Measurements from ENCODE around the gene DOK1. TPM values are rescaled to one million over a fixed set of nuclear protein-coding genes. Genes with fewer than 3 reads are reported as not detected.
A peak's percentile ranks its signal among the peaks of the same experiment; 100 is the strongest.

Gene DOK1
- total RNA-seq, 1 experiment from 2014 or later = 13.6 TPM

DNA sequence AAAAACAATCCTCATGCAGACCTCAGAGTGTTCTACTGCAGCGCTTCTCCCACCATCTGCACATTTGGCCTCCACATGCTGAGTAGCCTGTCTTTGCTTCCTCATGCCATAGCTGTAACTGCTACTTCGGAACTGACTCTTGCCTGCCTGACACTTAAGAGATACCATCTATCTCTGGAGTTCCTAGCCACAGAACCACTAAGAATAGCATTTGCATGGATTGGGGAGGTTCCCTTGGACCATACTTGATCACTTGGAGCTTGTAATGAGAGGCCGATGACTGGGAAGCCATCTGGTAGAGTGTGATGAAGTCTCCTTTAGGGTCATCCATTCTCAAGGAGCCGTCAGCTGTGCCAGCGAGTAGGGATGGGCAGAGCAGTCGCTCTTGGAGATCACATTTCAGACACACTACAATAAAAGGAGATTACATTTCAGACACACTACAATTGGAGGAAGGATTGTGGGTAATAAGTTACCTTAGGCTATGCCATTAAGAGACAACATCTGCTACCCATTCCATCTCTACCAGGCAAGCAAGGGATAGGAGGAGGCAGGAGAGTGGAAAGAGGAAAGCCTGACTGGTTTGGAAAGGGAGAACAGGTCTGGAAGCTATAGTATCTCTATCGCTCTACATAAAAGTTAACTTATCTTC is 21.8 kb downstream of the DOK1 start:
- peak in 1 of 2 experiments; percentile 42 for DNase-seq (ENCODE audit: low read depth in 1 of 2, low spot score in 2 of 2)
- Histone ChIP-seq H3K9me3 (replicated peaks) (no peaks in the 10 kb centered on the region), H3K36me3 (no peaks in the 10 kb centered on the region), H3K4me1 (replicated peaks) (peaks cover 27% of the 10 kb centered on the region), H3K27me3 (replicated peaks) (no peaks in the 10 kb centered on the region), H3K4me3 (no peak overlapping the region), H3K27ac (no peak overlapping the region)

- no peaks in the 10 kb centered on the region for H3K27me3 ChIP-seq (replicated peaks)
- no peaks in the 10 kb centered on the region for H3K36me3 ChIP-seq
- H3K4me3 ChIP-seq = no peak overlapping the region
- no peaks in the 10 kb centered on the region for H3K9me3 ChIP-seq (replicated peaks)
- no peak for DNase-seq (ENCODE audit: low read depth in 1 of 2, low spot score in 2 of 2)
- no peak overlapping the region for H3K27ac ChIP-seq
- H3K4me1 ChIP-seq (replicated peaks) = peaks cover 27% of the 10 kb centered on the region
These were observed 22.3 kb downstream of the DOK1 start for GRCh38 chr2:74576863-74577229.

GRCh38 chr2:74577448-74577847 is 22.9 kb downstream of the DOK1 start:
- Histone ChIP-seq H3K27ac (no peak overlapping the region), H3K4me3 (no peak overlapping the region), H3K27me3 (replicated peaks) (no peaks in the 10 kb centered on the region), H3K4me1 (replicated peaks) (peaks cover 27% of the 10 kb centered on the region), H3K9me3 (replicated peaks) (no peaks in the 10 kb centered on the region), H3K36me3 (no peaks in the 10 kb centered on the region)
- no peak for DNase-seq (ENCODE audit: low read depth in 1 of 2, low spot score in 2 of 2)

DNA sequence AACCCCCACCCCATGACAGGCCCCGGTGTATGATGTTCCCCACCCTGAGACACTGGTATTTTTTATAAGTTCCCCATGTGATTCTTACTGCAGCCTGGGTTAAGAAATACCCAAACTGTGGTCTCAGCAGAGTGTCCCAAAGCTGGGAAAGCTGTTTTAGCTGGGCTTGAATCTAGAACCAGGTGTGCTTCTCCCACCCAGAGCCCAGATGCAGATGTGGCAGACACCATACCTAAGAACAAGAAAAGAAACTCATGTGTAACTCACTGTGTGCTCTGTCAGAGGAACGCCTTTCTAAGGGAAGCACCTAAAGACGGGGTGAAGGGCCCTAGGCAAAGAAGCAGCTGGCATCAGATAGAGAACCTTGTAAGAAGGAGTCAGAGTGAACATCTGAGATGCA is 23.9 kb downstream of the DOK1 start:
- Histone ChIP-seq H3K4me3 (no peak overlapping the region), H3K9me3 (replicated peaks) (no peaks in the 10 kb centered on the region), H3K27ac (no peak overlapping the region), H3K36me3 (no peaks in the 10 kb centered on the region), H3K4me1 (replicated peaks) (peaks cover 32% of the 10 kb centered on the region), H3K27me3 (replicated peaks) (no peaks in the 10 kb centered on the region)
- DNase-seq (ENCODE audit: low read depth in 1 of 2, low spot score in 2 of 2) = no peak

GRCh38 chr2:74581463-74581862 is 26.9 kb downstream of the DOK1 start:
- DNase-seq (ENCODE audit: low read depth in 1 of 2, low spot score in 2 of 2) = no peak
- Histone ChIP-seq H3K4me1 (replicated peaks) (peaks cover 28% of the 10 kb centered on the region), H3K36me3 (no peaks in the 10 kb centered on the region), H3K4me3 (no peak overlapping the region), H3K27ac (no peak overlapping the region), H3K27me3 (replicated peaks) (no peaks in the 10 kb centered on the region), H3K9me3 (replicated peaks) (no peaks in the 10 kb centered on the region)

GRCh38 chr2:74582184-74582583 is 27.7 kb downstream of the DOK1 start:
- DNase-seq (ENCODE audit: low read depth in 1 of 2, low spot score in 2 of 2) = no peak
- H3K27me3 ChIP-seq (replicated peaks) = no peaks in the 10 kb centered on the region
- H3K36me3 ChIP-seq = no peaks in the 10 kb centered on the region
- no peak overlapping the region for H3K4me3 ChIP-seq
- H3K9me3 ChIP-seq (replicated peaks) = no peaks in the 10 kb centered on the region
- no peak overlapping the region for H3K27ac ChIP-seq
- peaks cover 21% of the 10 kb centered on the region for H3K4me1 ChIP-seq (replicated peaks)

DNA sequence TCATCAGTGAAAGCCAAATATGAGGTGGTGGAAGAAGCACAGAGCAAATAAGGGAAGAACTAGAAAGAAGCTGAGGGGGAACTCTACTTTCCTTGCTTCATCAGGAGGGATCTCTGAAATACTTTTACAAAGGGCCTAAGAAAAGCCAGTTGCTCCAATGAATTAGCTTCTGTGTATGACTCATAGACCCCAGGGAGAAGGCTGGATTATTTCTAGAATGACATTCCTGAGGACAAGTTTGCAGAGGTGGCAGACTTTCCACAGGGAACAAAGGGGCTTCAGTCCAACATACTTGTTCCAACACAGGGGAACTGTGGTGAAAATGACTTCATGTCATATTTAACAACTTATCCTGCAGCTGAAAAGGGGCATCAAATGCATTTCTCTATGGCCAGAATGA is 29.0 kb downstream of the DOK1 start:
- Histone ChIP-seq H3K27ac (peak overlapping the region; percentile 38), H3K4me3 (no peak overlapping the region), H3K27me3 (replicated peaks) (no peaks in the 10 kb centered on the region), H3K9me3 (replicated peaks) (no peaks in the 10 kb centered on the region), H3K4me1 (replicated peaks) (peaks cover 20% of the 10 kb centered on the region), H3K36me3 (no peaks in the 10 kb centered on the region)
- DNase-seq (ENCODE audit: low read depth in 1 of 2, low spot score in 2 of 2) = peak; percentile 58 to 72

- H3K36me3 ChIP-seq = no peaks in the 10 kb centered on the region
- H3K27ac ChIP-seq = peak overlapping the region; percentile 38
- DNase-seq (ENCODE audit: low read depth in 1 of 2, low spot score in 2 of 2) = no peak
- peaks cover 20% of the 10 kb centered on the region for H3K4me1 ChIP-seq (replicated peaks)
- H3K9me3 ChIP-seq (replicated peaks) = no peaks in the 10 kb centered on the region
- no peak overlapping the region for H3K4me3 ChIP-seq
- H3K27me3 ChIP-seq (replicated peaks) = no peaks in the 10 kb centered on the region
These were observed 29.6 kb downstream of the DOK1 start for GRCh38 chr2:74584088-74584645.

DNA sequence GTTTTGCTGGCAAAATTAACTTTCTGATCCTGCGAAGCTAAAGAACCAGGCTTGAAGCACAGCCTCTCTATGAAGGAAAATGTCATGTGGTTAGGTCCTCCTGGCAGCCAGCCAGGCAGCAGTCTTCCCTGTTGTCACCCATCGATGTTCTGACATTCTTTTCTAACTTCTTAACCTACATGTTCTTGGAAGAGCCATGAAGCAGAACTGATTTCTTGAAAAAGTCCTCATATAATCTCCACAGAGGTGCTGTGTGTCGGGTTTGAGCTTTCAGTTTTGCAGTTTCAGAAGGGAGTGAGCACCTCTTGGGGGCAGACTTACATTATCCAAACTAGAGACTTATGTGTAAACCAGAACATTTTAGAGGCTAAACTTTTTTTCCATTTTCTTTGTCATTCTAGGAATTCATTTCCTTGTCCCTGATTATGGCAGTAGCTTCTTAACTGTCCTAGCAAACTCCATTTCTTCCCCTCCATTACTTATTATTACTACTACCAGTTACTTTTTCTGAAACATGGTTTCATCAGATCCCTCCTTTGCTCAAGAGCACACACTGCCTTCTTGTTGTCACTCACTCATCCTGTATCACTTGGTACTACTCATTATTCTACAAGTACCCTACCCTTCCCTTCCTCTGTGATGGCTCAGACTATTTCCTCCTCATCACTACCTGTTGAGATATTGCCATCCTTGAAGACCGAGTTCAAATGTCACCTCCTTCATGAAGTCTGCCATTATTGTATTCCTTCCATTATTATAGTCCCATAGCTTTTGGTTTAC is 31.1 kb downstream of the DOK1 start:
- Histone ChIP-seq H3K36me3 (no peaks in the 10 kb centered on the region), H3K27ac (no peak overlapping the region), H3K4me3 (no peak overlapping the region)

GRCh38 chr2:74587664-74588277 is 33.3 kb downstream of the DOK1 start:
- no peaks in the 10 kb centered on the region for H3K9me3 ChIP-seq (replicated peaks)
- no peak overlapping the region for H3K27ac ChIP-seq
- H3K4me3 ChIP-seq = no peak overlapping the region
- peaks cover 12% of the 10 kb centered on the region for H3K27me3 ChIP-seq (replicated peaks)
- no peaks in the 10 kb centered on the region for H3K36me3 ChIP-seq
- DNase-seq (ENCODE audit: low read depth in 1 of 2, low spot score in 2 of 2) = peak; percentile 56 to 57
- peaks cover 20% of the 10 kb centered on the region for H3K4me1 ChIP-seq (replicated peaks)

More for the DNA sequence above, 31.1 kb downstream of the DOK1 start:
- DNase-seq (ENCODE audit: low read depth in 1 of 2, low spot score in 2 of 2) = no peak
- no peaks in the 10 kb centered on the region for H3K9me3 ChIP-seq (replicated peaks)
- H3K27me3 ChIP-seq (replicated peaks) = no peaks in the 10 kb centered on the region; the same call in 1 of the 2 replicates
- H3K4me1 ChIP-seq (replicated peaks) = peaks cover 20% of the 10 kb centered on the region

- no peaks in the 10 kb centered on the region for H3K36me3 ChIP-seq
- H3K9me3 ChIP-seq (replicated peaks) = no peaks in the 10 kb centered on the region
- peaks cover 16% of the 10 kb centered on the region for H3K27me3 ChIP-seq (replicated peaks)
- DNase-seq (ENCODE audit: low read depth in 1 of 2, low spot score in 2 of 2) = no peak
- peaks cover 13% of the 10 kb centered on the region for H3K4me1 ChIP-seq (replicated peaks)
- H3K4me3 ChIP-seq = no peak overlapping the region
- no peak overlapping the region for H3K27ac ChIP-seq
These were observed 34.1 kb downstream of the DOK1 start for GRCh38 chr2:74588664-74589063.

- Histone ChIP-seq H3K36me3 (no peaks in the 10 kb centered on the region), H3K27me3 (replicated peaks) (peaks cover 23% of the 10 kb centered on the region), H3K27ac (no peak overlapping the region), H3K9me3 (replicated peaks) (no peaks in the 10 kb centered on the region), H3K4me3 (no peak overlapping the region), H3K4me1 (replicated peaks) (no peaks in the 10 kb centered on the region; the same call in 1 of the 2 replicates)
- DNase-seq (ENCODE audit: low read depth in 1 of 2, low spot score in 2 of 2) = no peak
These were observed 39.6 kb downstream of the DOK1 start for GRCh38 chr2:74593826-74594772.

- no peaks in the 10 kb centered on the region for H3K36me3 ChIP-seq
- H3K27me3 ChIP-seq (replicated peaks) = peaks cover 25% of the 10 kb centered on the region
These were observed 42.1 kb downstream of the DOK1 start for GRCh38 chr2:74596584-74596983.

More at GRCh38 chr2:74596584-74596983, 42.1 kb downstream of the DOK1 start:
- Histone ChIP-seq H3K9me3 (replicated peaks) (no peaks in the 10 kb centered on the region), H3K4me1 (replicated peaks) (no peaks in the 10 kb centered on the region), H3K4me3 (no peak overlapping the region), H3K27ac (no peak overlapping the region)
- no peak for DNase-seq (ENCODE audit: low read depth in 1 of 2, low spot score in 2 of 2)
